Retina (tissue), 1 donor: ENCODE results near the gene OR52E4.

Experiments used
- DNase-seq: peaks from one replicate; pipeline ENCODE4 v3.0.0-alpha.2; 2016

Gene OR52E4

DNA sequence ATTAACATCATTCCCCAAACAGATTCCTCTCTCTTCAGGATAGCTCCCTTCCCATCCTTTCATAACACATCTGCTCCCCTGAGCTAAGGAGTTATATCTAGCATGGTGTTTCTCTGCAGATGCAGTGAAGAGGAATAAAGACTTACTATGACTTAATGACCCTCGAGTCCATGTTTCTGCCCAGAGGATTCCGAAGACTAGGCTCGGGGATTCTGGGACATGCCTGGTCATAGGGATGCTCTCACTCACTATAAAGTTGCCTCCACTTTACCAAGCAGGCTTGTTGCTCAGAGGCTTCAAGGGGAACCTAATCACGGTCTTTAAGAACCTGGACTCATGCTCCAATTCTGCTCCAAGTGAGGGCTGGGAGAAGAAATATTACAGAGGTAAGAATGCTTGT is at the start of gene OR52E4:
Gene OR52E4, plus strand, starts transcription at position 301 of the 400 bp plus-strand sequence. CDS start 3,664 bp downstream, outside the sequence.
- no peak for DNase-seq

DNA sequence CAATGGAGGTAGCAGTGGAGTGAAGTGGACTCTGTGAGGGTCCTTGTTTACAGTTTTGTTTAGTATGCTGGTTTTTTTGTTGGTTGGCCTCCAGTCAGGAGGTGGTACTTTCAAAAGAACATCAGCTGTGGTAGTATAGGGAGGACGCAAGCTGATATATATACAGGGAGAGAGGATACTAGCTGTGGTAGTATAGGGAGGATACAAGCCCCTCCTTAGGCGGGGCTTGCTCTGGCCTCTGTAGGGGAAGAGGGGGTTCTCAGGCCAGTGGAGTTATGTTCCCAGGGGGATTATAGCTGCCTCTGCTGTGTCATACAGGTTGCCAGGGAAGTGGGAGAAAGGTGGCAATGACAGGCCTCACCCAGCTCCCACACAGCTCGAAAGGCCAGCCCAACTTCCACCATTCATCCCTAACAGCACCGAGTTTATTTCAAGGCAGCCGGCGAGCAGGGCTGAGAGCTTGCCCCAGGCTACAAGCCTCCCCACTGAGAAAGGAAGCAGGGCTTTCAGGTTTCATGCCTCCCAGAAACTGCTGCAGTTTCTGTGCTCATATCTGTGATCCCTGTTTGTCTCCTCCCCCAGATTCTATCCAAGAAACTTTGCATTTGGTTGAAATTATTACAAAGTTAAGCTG is 49.1 kb upstream of the OR52E4 start:
- DNase-seq, result no peak

DNA sequence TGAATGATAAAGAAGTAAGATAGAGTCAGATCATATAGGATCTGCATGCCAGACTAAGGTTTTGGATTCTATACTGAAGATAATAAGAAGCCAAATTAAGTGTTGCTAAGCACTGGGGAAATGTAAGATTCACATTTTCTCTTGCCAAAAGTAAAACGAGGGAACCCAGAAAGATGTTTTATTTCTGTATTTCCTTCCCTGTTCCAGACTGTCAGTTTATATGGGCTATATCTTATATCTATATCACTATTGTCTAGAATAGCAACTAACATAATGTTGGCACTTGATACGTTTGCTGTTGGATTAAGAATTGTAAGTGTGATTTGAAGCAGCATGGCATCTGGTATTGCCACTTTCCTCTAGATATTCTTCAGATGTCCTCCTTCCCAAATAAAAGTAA is 47.0 kb upstream of the OR52E4 start:
- DNase-seq, result no peak

DNA sequence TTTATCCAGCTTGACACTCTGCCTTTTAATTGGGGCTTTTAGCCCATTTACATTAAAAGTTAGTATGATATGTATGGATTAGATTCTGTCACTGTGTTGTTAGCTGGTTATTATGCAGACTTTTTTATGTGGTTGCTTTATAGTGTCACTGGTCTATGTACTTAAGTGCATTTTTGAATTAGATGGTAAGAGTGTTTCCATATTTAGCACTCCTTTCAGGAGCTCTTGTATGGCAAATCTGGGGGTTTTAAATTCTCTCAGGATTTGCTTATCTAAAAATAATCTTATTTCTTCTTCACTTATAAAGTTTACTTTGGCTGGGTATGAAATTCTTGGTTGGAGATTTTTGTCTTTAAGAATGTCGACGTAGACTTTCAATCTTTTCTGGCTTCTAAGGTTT is 42.7 kb upstream of the OR52E4 start:
- DNase-seq, result no peak

DNA sequence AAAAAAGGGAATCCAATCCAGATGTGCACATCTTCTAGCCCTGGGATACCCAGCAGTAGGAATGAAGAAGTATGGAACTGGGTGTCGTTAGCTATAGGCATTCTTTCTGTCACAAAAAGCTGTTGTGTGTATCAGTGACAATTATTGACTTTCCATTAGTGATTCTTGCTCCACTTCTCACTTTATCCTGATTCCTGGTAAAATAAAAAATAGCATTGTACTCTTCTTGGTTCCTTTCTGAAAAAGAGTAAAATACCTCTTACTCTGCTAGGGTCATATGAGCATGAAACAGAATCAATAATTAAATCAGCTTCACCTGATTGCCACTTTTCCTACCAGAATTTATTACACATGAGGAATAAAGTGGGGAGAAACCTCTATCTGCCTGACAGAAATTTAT is 38.6 kb upstream of the OR52E4 start, which contains the start of gene OR52E6:
Gene OR52E6, minus strand, starts transcription at position 101 of the 400 bp plus-strand sequence. Its CDS starts 0 bp downstream, at position 101.
- no peak for DNase-seq

DNA sequence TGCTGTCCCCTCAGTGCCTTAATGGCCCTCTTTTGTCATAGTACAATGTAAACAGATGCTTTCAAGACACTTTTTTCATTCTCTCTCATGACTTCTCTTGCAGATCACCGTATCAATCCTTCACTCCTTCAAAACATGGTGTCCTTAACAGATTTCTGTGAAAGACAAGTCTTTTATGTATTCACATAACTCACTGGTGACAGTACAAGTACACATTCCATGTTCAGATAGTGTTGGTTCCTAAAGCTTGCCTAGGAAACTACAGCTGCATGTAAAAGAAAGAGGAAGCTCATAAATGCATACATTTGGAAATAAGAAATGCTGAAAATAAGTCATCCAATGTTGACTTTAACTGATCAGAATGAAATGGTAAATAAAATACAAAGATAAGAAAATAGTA is 33.7 kb upstream of the OR52E4 start:
- DNase-seq, result no peak

DNA sequence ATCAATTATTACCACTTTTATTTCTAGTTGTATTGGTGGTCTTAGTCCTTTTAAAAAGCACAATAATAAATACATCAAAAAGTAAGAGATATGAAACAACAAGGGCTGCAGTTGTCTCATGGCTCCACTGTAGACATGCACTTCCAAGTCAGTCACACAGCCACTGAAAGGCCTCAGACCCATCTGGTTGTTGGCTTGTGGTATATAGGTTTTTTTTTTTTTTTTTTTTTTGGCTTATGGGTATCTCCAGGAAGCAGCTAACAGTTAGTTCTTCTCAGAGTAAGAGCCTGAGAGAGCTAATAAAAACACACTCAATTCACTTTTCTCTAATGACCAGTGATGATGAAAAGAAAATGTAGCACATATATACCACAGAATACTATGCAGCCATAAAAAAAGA is 32.7 kb upstream of the OR52E4 start:
- DNase-seq, result no peak

DNA sequence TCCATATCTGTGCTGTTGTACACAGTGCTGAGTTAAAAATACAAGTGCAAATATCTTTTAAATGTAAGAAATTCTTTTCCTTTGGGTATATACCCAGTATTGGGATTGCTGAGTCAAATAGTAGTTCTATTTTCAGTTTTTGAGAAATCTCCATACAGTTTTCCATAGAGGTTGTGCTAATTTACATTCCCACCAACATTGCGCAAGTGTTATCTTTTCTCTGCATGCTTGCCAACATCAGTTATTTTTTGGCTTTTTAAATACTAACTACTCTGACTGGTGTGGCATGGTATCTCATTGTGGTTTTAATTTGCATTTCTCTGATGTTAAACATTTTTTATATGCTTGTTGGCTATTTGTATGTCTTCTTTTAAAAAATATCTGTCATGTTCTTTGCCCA is 29.4 kb upstream of the OR52E4 start:
- DNase-seq, result no peak

DNA sequence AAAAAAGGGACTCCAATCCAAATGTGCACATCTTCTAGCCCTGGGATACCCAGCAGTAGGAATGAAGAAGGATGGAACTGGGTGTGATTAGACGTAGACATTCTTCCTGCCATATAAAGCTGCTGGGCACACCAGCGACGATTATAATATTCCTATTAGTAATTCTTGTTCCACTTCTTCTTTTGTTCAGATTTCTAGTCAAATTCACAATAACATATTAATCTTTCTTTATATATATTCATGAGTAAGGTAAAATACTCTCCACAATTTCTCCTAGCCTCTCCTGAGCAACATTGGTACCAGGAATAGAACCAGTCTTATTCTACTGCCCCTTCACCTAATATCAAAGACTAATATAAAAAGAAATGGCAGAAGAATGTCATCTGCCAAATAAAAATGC is 22.8 kb upstream of the OR52E4 start, which contains the start of gene OR52E8:
Gene OR52E8, minus strand, starts transcription at position 101 of the 400 bp plus-strand sequence. Its CDS starts 0 bp downstream, at position 101.
- DNase-seq, result no peak

DNA sequence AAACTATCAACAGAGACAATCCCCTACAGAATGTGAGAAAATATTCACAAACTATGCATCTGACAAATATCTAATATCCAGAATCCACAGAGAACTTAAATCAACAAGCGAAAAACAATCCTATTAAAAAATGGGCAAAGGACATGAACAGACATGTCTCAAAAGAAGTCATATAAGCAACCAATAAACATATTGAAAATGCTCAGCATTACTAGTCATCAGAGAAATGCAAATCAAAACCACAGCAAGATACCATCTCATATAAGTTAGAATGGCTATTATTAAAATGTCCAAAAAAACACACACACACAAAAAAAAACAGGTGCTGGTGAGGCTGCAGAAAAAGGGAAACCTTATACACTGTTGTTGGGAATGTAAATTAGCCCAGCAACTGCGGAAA is 14.6 kb upstream of the OR52E4 start:
- no peak for DNase-seq

DNA sequence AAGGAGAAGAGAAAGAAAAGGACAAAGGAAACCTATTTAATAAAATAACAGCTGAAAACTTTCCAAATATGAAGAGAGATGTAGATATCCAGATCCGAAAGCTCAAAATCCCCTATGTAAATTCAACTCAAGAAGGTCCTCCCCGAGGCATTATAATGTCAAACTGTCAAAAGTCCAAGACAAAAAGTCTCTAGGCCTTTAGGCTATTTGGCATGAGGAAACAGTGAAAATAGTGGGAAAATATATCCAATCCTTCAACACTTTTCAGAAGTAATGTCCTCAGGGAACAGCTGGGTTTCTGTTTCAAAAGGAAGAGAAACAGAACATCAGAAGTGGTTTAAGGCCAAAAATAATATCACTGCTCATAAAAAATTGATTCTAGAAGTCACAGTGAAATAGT is 1.9 kb upstream of the OR52E4 start:
- DNase-seq, result no peak

DNA sequence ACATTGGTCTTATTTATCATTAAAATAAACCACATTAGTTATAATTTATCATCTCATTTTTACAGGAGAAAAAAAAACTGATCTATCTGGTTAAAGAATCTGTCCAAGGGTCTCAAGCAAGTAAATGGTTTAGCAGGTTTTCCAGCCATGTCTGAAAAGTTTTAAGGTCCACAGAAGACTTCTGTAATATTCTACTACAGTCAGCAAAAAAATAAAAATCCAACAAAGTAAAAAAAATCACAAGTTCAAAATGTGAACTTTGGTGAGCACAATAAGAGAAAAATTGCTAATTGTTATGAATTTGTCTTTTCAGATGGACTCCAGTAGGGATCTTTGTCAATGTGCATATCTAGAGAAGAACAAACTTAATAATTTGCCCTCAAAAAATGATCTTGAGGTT is 1.3 kb downstream of the OR52E4 start:
- no peak for DNase-seq

DNA sequence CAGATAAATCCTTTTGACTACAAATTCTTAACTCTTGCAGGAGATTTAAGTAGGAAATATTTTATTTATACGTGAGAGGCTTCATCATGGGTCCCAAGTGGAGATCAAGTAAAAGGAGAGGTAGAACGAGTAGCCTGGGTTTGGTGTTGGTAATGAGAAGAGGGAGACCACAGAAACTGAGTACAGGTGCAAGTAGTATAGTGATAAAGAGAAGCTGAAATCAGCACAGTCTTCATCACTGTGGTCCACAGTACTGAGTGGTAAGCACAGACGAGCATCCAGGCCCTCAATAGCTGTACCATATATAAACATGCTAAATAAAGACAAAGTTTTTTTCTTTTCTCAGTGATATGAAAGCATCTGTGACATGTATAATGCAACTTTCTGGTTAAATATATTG is 6.7 kb downstream of the OR52E4 start:
- no peak for DNase-seq

DNA sequence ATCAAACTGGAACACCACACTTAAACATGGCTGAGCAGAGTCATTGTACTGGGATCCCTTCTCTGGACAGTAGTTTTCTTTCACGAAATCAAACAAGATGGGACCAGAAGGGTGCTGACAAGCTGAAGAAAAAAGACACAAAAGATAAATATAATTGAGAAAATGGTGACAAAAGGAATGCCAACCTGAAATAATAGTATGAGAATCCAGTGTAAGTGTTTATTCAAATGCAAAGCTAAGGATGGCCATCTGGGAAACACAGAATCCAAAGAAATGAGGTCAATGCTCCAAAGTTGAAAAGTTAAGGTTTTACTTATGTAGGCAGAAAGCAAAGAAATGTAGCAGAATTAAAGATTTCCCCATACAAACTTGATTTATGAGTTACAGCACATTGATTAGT is 7.2 kb downstream of the OR52E4 start:
- DNase-seq, result no peak

DNA sequence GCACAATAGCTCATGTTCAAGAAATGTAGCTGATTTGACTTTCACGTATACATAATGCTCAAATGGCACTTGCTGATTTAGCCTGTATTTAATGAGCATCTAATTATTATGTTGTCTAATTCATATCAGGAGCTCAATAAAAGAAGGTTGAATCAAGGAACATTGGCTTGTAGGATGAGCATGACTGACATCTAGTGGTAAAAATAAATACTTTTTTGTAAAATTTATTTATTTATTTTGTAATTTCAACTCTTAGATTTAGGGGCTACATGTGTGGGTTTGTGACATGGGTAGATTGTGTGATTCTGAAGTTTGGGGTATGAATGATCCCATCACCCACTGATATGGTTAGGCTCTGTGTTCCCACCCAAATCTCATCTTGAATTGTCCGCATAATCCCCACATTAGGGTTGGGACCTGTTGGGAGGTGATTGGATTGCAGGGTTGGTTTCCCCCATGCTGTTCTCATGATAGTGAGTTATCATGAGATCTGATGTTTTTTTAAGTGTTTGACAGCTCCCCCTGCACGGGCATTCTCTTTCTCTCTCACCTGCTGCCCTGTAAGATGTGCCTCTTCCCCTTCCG is 10.9 kb downstream of the OR52E4 start:
- no peak for DNase-seq

DNA sequence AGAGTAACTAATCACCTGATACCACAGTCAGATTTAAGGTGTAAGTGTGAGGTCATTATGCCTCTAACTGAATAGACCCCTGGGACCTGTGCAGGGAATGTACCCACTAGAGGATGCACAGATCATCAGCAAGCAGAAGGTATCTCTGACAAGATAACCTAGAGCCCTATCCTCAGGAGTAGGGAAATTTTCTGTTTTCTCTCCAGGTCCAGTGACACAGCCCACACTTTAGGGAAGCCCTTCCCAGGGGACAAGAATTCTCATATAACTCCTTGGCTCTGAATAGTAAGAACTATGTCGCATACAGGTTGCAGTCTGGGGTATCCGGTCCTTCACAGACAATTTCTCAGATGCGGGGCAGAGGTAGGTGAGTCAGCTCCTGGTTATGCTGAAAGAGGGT is 12.5 kb downstream of the OR52E4 start, which contains the start of gene OR52E5:
Gene OR52E5, plus strand, starts transcription at position 301 of the 400 bp plus-strand sequence. CDS start 7,569 bp downstream, outside the sequence.
- no peak for DNase-seq

DNA sequence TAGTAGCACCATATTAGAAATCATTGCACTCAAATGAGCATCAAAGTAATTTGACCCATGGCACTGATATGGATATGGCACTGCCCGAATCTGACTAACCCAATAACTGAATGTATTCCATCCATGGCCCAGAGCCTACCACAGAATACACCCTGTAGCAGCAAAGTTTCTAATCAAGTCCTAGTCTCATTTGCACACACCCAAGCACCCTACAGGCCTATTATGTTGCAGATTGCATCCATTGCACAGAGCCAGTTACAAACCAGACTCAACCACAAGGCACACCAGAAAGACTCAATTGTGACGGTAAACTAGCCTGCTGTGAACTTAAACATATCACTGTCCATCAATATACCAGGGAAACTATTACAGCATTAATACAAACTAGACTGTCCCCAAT is 19.1 kb downstream of the OR52E4 start:
- no peak for DNase-seq

DNA sequence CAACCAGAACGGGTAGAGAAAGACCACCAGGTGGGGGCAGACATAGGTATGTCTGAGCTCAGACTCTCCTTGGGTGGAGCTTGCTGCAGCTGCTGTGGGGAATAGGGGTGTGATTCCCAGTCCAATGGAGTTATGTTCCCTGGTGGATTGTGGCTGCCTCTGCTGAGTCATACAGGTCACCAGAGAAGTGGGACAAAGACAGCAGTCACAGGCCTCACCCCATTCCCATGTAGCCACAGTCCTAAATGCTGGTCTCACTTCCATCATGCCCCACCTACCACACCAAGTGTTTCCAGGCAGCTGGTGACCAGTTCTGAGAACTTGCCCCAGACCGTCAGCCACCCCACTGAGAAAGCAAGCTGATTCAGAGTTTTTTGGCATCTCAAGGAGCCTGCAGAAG is 30.1 kb downstream of the OR52E4 start:
- DNase-seq, result no peak

DNA sequence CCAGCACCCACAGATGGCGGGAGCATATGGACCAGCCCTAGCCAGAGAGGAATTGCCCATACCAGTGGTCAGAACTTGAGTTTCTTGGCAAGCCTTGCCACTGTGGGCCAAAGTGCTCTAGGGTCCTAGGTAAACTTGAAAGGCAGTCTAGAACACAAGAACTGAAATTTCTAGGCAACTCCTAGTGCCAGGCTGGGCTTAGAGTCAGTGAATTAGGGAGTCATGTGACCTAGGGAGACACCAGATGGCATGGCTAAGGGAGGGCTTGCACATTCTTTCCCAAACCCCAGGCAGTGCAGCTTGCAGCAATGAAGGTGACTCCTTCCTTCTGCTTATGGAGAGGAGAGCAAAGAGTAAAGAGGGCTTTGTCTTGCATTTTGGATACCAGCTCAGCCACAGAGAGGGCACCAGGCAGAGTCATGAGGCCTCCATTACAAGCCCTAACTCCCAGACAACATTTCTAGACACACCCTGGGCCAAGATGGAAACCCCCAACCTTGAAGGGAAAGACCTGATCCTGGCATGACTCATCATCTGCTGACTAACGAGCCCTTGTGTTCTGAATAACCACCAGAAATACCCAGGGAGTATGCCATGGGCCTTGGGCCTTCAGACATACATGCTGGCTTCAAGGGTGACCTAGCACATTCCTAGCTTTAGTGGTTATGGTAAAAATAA is 42.5 kb downstream of the OR52E4 start:
- no peak for DNase-seq

DNA sequence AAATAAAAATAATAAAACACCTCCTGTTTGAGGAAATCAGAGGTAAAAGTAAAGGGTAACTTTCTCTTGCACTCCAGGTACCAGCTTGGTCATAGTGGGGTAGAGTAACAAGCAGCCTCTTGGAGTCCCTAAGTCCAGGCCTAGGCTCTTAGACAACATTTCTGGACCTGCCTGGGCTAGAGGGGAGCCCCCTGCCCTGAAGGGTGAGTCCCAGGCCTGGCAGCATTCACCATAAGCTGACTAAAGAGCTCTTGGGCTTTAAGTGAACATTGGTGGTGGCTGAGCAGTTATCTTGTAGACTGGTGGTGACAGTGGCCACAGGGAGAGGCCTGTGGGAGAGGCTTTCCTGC is 43.0 kb downstream of the OR52E4 start:
- DNase-seq, result no peak

DNA sequence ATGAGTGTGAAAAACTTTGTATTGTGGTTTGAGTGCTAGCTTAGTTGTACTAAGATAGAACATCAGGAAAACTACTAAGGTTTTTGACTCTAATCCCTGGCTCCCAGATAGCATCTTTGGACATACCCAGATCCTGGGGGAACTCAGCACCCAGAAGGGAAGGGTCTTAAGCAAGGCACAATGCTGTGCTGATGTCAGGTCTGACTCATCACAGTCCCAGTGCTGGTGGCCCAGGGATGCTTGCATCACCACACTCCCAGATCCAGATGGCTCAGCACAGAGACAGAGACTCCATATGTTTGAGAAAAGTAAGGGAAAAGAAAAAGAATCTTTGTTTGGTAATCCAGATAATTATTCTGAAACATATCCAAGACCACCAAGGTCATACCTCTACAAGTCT is 43.4 kb downstream of the OR52E4 start:
- no peak for DNase-seq

DNA sequence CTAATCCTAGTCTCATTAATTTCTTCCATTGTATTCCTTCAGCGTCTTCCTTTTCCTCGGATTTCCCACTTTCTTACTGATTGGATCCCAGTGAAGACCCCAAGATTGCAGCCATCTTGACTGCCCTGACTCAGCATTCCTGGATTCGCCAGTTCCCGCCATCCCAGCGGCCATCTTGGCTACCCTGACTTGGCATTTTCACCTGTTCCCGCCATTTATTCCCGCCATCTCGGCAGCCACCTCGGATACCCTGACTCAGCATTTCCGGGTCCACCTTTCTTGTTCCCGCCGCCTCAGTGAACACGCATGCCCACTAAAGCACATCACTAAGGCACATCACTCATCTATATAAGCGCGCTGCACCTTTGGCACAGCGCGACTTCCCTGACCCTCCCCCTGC is 47.8 kb downstream of the OR52E4 start:
- DNase-seq, result no peak

DNA sequence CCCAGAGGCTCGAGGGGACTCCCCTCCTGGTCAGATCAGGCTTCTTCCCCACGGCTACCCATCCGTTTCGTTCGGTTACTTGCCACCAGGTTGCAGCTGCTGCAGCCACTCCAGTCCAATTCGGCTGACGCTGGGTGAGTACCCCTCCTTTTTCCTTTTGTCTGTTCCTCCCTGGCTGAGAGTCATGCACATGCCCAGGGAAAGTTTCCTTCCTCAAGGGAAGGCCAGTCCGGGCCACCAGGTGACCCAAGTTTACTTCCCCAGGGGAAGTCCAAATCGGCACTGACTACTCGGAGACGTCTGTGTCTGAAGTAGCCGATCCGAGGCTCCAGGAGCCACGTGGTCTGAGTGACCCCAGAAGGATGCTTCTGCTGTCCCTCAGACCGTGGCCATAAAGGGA is 48.4 kb downstream of the OR52E4 start:
- no peak for DNase-seq
